RKO (cell line): Measurements from ENCODE around the gene DMKN.
"Not testable (repeated sequence)": the region's sequence is repeated elsewhere in the genome, so short reads cannot be mapped to it uniquely, and the experiment has no call there.

Experiments
- DNase-seq: peaks from one replicate; pipeline ENCODE4 v3.0.0-alpha.2; 2016; ENCODE audit warnings: low spot score

The DMKN gene

DNA sequence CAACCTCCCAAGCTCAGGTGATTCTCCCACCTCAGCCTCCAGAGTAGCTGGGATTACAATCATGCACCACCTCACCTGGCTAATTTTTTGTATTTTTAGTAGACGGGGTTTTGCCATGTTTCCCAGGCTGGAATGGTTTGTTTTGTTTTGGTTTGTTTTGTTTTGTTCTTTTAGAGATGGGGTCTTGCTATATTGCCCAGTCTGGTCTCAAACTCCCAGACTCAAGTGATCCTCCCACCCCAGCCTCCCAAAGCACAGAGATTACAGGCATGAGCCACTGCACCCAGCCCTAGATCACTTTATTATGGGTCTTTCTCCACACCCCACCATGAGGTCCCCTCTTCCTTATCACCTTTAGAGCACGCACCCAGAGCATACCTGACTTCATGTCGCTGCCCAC, 15.2 kb downstream of the DMKN start:
- DNase-seq = no peak

DNA sequence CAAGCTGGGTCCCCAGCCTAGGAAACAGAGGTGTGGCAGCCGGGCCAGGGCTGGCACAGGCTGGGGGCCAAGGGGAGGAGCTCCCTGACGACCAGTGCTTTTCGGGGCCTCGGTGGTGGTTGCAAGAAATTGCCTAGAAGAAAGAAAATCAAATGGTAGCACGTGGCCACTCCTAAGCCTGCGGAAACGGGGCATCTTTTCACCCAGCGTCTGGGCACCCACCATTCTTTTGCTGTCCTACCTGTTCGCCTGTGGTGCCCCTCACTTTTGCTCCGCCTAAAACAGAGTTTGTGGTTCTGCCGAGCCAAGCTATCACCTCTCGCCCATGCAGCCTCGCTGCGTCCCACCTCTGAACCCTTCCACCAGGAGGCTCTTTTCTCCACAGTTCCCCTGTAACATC, 16.0 kb downstream of the DMKN start:
- no peak for DNase-seq

DNA sequence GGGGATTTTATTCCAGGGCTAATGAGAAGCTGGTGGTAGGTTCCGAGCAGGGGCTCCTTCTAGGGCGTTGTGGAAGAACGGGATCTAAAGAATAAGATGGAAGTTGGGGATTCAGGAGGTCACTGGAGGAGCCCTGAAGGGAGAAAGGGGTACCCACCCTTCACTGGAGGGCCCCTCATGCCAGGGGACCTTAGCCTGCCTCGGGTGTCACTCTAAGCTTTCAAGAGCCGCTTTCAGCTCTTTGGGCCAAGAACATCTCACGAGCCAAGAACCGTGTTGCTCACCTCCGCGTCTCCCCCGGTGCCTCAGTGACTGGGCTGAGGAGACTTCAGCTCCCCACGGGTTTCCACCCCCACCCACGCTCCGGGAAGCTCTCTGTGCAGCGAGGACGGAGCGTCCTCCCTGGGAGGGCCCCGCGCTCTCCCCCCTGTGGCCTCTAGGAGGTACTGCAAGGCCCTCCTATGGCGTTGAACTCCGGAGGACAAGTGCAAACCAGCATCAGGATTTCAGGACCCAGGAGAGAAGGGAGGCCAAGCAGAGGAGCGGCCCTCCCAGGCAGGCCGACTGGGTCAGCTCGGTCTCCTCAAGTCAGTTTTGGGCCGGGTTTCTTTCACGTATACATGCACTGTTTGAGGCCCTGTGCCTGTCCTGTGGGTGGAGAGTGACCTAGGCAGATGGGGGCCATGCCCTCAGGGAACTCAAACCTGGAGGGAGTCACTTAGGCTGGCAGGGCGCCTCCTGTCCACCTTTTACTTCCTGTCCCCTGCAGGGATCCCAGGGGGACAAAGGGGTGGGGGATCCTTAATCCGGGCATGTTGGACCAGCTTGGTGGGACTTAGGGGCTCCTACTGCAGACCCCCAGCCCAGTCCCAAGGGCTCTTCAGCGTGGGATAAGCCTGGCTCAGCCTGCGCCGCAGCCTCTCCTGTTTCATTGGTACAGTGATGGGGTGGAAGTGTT, 18.1 kb downstream of the DMKN start:
- peak; percentile 80 for DNase-seq

DNA sequence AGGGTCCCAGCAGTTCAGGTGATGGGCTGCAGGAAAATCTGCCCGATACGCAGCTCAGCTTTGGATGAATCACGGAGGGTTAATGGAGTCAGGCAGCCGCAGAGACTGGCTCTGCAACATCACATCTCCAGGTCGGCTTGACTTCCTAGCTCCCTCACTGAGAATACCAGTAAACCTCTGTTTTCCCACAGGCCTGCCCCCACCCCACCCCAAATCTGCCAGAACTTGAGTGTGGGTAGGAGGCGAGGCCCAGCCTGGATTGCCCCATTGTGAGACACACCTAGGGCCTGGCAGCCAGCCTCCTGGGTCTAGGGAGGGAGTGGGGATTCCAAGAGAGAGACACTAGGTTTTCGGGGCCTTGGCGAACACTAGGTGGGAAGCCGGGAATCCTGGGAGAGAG, 19.5 kb downstream of the DMKN start:
- no peak for DNase-seq

DNA sequence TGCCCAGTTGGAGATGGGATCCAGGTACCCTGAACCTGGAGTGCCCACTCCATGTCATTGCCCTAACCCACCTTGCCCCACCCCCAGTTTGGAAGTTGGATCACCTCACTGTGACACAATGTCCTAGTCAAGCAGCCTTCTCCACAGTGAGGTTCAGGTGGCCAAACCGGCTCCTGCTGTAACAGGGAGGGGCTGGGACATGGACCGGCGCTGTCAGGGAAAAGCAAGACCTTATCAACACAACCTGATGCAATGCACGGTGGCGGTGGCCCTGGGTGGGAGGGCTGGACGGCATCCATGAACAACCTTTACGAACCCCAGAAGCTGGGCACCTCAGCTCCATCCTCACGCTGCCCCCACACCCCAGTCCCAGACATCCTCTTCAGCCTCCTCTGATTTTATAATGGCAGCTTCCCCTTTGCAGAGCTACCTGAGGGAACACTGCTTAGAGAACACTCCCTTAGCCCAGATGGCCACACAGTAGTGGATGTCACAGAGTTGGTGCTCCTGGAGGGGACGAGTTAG, 21.6 kb downstream of the DMKN start:
- no peak for DNase-seq

DNA sequence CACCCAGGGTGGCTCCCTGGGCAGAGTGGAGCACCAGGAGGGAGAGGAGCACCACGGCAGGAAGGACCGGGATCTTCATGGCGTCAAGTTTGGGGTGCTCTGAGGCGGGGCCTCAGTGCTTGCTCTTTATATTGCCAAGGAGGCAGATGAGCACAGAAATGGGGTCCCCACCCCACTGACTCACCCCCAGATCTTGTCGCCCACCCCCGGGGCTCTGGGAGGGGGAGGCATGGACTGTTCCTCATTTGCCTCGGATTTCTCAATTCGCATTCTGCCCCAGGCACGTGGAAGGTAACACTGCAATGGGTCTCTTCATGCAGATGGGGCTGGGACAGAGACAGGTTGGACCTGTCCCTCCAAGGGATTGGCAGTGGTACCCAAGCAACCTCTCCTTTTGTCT, 23.1 kb downstream of the DMKN start, which contains the start of gene KRTDAP:
Gene KRTDAP (minus strand): TSS at position 101 of the 400 bp plus-strand sequence. CDS start 22 bp downstream, at position 79.
- DNase-seq = no peak

DNA sequence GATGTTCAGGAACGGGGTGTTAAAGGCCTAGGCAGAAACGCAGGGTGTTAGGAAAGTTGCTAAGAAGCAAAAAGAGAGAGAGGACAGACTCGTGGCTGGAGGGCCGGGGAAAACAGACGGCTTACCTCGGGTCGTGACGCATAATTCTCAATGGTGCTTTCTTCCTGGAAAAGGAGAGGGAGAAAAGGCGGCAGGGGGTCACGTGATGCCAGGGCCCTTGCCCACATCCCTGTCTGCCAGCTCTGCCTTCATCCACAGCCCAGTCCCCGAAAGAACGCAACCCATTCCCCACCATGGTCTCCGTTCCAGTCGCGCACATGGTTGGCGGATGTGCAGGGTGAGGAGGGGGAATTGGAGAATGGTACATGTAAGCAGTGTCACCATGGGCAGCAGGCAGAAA, 24.8 kb downstream of the DMKN start:
- DNase-seq = no peak

DNA sequence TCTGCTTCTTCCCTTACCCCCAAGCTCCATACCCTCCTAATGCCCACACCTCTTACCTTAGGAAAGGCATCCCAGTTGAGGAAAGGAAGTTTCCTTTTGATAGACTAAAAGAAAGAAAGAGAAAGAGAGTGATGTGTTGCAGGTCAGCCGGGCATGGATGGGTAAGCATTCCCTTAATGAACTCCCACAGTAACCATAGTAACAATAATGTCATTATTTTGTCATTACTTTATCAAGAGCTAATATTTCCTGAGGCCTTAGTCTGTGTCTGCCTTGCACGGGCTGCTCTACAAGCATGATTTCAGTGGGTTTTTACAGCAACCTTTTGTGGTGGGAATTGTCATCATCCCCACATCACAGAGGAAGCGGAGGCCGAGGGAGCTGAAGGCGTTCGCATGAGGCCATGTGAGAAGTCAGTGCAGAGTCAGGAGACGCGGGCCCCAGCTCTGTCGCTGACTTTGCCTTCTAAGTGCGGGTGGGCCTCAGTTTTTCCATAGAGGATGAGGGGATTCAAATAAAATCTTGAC, 25.7 kb downstream of the DMKN start:
- no peak for DNase-seq

DNA sequence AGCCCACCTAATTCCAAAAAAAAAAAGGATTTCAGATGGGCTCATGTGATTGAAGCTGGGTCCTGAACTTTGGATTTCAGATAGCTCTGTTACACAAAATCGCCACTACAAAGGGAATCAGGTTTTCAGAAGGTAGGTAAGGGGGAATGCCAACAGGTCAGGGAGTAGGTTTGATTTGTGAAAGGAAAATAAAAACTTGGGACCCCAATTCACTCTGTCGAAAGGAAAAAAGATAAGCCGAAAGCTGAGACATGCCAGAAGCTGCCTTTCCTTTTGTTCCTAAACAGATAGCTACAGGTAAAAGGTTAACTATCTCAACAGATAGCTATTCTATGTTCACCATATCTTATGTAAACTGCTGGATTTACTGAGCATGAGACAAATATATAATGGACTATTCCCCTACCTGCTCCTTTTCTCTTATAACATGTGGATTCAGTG, 27.2 kb downstream of the DMKN start:
- no peak for DNase-seq

DNA sequence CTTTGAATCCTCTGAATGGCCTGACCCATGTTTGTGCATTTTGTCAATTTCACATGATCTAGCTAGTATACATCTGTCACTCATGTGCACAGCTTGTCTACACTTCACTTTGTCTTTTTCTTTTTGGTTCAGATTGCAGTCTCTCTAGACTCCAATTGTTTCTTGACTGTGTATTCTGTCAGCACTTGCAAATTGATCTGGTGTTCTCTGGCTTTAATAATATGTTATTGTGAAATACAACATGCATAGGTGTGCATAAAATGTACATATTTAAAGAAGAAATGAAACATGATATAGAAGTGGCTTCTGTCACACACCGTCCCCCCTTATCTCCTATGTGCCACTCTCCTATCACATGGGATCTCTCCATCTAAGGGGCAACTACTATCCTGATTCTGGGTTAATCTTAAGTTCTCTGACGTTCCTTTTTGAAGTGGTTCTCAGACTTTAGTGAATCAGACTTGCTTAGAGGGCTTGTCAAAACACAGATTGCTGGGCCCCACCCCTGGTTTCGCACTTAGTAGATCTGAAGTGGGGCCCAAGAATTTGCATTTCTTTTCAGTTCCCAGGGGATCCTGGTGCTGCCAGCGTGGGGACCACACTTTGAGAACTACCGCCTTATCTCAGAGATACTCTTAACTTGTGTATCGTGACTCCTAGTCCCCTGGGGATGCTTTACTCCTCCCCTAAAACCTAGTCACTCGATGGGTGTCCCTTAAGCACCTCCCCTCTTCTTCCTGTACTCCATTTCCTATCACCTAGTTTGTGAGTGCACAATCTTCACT, 29.0 kb downstream of the DMKN start:
- no peak for DNase-seq

DNA sequence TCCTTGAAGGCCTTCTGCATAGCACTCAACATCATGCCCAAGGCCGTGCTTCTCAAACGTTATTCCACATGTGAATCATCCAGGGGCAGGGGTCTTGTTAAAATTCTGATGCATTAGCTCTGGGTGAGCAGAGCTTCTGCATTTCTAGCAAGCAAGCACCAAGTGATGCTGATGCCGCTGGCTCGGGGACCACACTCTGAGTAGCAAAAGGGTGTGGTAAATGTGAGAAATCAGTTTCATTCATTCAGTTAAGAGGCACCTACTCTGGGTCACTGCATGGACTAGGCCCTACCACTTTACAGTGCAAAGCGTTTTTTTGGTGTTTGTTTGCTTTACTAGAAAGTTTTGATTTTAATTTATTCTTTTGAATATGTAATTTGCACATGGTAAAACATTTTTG, 30.4 kb downstream of the DMKN start:
- DNase-seq = no peak

DNA sequence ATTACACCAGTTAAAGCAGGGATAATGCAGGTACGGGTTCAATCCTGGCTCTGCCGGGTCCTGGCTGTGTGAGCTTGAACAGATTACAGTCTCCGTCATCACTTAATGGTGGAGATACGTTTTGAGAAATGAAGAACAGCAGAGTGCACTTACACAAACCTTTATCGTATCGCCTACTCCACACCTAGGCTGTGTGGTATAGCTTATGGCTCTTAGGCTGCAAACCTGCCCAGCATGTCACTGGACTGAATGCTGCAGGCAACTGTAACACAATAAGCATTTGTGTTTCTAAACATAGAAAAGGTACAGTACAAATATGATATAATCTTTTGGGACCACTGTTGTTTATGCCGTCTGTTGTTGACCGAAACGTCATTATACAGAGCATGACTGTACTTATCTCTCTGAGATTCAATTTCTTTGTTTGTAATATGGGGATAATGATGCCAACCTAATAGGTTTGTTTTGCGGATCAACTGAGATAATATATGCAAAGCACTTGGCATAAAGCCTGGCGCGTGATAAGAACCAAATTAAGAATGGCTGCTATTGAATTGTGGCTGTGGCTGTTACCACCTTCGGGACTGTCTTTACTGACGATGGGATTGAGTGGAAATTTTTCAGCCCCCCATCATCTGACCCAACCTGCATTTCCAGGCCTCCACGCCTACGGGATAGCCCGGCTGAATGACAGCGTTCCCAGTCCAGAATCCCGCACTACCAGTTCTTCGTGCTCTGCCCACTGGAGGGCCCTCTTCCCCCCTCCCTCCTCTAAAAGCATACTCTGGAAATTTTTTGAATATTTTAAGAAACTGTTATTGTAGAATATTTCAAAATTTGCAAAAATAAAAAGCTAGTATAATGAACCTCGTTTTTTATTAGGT, 34.4 kb downstream of the DMKN start:
- no peak for DNase-seq

DNA sequence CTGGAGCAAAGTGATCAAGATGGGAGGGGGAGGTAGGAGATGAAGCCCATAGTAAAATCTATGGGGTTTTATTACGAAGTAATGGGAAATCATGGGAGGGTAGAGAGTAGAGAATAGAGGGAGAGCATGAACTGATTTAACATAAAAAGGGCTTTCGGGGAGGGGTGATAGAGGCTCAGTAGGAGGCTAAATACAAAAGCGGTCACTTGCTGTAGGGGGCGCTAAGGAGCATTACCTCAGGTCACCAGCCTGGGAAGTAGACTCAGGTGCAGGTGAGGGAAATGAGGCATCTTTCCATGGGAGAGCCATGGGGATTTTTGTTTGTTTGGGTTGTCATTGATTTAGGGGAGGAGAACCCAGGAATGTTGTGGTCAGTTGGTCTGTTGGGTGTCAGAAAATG, 37.3 kb downstream of the DMKN start:
- no peak for DNase-seq

DNA sequence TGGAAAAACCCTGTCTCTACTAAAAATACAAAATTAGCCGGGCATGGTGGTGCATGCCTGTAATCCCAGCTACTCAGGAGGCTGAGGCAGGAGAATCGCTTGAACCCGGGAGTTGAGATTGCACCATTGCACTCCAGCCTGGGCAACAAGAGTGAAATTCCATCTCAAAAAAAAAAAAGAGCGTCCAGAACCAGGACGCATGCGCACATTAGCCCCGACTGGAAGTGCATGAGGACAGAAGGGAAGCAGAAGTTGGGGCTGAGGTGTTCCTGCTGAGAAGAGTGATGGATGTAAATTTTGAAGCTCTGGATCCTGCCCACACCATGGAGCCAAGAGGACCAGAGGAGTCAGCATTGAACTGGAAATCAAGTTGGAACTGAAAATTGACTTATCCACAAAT, 38.9 kb downstream of the DMKN start:
- not testable (repeated sequence) for DNase-seq

DNA sequence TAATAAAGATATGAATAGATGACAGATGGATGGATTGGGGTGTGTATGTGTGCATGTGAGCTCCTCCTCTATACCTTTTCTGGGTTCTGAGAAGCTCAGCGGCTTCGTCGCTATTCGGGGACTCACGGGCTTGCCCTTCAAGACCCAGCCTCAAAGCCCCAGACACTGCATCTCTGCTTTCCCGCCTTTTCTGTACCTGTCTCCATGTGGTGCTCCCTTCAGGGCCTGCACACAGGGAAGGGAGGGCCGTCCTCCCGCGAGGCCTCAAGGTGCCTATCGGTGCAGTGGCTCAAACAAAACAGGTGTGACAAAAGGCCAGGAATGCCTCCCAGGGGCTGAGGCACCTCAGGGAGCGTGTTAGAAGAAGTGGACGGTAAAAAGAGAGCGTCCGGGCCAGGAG, 39.3 kb downstream of the DMKN start:
- DNase-seq = no peak

DNA sequence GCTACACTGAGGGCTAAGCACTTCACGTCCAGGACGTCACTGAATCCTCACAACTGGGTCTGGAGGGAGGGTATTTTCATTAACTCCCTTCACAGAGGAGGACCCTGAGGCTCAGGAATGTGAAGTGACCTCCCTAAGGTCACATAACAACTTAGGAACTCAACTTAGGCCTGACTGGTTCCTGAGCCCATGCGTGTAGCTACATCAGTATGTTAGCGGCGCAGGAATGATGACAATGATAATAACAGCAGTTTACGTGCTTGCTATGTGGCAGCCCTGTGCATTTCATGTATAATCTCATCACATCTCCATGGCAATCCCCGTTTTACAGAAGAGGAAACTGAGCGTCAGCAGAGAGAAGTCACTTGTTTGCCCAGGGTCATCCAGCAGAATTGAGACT, 41.5 kb downstream of the DMKN start:
- DNase-seq = no peak

DNA sequence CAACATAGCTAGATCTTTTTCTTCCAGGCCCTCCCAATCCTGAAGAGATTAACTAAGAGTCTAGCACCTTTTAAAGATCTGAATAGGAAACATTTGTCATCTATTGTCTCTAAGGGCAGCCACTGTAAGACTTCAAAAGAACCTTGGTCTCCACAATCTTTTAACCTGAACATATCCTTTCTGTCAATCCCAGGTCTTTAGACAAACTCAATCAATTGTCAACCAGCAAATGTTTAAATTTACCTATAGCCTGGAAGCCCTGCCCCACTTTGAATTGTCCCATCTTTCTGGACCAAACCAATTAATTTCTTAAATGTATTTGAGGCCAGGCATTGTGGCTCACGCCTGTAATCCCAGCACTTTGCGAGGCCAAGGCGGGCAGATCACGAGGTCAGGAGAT, 42.4 kb downstream of the DMKN start:
- not testable (repeated sequence) for DNase-seq

DNA sequence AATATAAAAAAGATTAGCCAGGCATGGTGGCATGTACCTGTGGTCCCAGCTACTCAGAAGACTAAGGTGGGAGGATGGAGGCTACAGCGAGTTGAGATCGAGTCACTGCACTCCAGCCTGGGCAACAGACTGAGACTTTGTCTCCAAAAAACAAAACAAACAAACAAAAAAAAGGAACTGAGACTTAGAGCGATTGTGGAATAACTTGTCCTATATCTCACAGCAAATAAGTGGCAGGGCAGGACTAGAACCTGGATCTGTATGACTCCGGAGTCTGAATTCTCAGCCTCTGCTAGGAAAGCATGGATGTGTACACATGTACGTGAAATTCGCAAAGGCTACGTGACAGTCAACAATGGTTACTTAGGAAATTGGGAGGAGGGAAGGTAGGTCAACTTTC, 43.3 kb downstream of the DMKN start:
- DNase-seq = no peak

DNA sequence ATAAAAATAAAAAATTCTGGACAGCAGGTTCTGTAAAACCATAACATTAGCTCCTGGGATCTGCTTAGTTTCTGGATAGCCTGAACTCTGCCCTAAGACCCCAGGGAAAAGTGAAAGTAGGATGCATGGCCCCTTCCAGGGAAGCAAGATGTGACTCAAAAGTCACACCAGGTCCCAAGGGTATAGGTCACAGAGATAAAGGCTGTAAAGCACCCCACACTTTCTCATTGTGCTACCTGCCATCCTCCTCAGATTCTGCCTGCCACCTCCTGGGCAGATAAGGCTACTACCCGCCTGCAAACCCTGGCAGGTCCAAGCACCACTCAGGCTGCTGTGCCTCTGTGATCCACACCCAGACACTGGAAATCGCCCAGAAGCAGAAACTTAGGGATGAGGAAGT, 44.8 kb downstream of the DMKN start:
- DNase-seq = peak; percentile 54

DNA sequence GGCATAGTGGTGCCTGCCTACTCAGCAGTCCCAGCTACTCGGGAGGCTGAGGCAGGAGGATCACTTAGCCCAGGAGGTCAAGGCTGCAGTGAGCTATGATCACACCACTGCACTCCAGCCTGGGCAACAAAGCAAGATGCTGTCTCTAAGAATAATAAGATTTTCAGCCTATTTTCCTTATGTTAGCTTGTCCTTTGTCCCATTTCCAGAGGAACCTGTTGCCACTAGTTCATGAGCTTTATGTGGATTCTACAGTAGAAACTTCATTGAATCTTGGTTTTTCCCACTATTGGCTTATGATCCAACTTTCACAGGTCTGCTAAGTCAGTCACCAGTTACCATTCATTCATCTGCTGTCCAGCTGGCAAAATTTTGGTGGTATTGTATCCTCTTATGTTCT, 47.2 kb downstream of the DMKN start:
- DNase-seq = no peak

DNA sequence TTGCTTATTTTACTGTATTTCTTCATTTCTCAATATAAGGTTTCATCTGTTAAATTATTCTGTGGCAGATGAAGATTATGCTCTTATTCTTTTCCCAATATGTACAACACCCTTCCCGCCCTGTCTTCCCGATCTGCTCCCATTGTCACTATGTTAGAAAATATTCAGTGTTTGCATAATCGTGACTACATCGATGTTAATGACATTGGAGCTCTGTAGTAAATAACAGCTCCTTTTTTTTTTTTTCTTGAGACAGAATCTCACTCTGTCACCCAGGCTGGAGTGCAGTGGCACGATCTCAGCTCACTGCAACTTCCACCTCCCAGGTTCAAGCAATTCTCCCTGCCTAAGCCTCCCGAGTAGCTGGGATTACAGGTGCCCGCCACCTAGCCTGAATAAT, 50.5 kb downstream of the DMKN start:
- not testable (repeated sequence) for DNase-seq
